CD4-positive, alpha-beta T cell (primary cell): Measurements from ENCODE around the gene ATG10. TPM values are rescaled to one million over a fixed set of nuclear protein-coding genes. Genes with fewer than 3 reads are reported as not detected.
"Not testable (repeated sequence)": the region's sequence is repeated elsewhere in the genome, so short reads cannot be mapped to it uniquely, and the experiment has no call there.

Experiments
- ATAC-seq: fragments of 200-7000 bp; cut with Tn5 transposase; one replicate; pipeline ENCODE4 v1.10.0; 2022; ENCODE audit warnings: mild to moderate bottlenecking; ENCODE audit not compliant: poor library complexity
- CTCF ChIA-PET: fragments of 350-600 bp; sonication (Branson Sonifier 250); formaldehyde crosslinking; loops from one replicate; lab custom pipeline; 2021; ENCODE audit warnings: antibody characterized with exemption, inconsistent platforms; lab: Charles Lee
- POLR2A ChIA-PET: fragments of 350-600 bp; sonication (Branson Sonifier 250); formaldehyde crosslinking; loops from one replicate; lab custom pipeline; 2021; ENCODE audit warnings: antibody characterized with exemption, inconsistent platforms; lab: Charles Lee
- DNase-seq, 14 experiments: peaks; one replicate each; pipeline ENCODE4 v3.0.0-alpha.2; 2013 to 2020; ENCODE audit warnings: mixed read lengths in 2 of 14
- H3K27ac ChIP-seq, 2 donors: one replicate each; pipeline versions ENCODE4 v1.5.1 to v1.7.0; 2013; ENCODE audit warnings: low read length in 2 of 2, low read depth in 1 of 2, mild to moderate bottlenecking in 1 of 2
- H3K27me3 ChIP-seq, 2 experiments: 1 replicate in 1 of 2; 2 replicates in 1 of 2; pipeline versions ENCODE4 v1.6.1 to v1.7.0; 2013; ENCODE audit warnings: low read length in 2 of 2, control low read depth in 1 of 2, mild to moderate bottlenecking in 1 of 2, moderate library complexity in 1 of 2; ENCODE audit not compliant: insufficient read depth in 2 of 2, control insufficient read depth in 1 of 2
- H3K36me3 ChIP-seq: one replicate; pipeline ENCODE4 v1.6.1; 2013; ENCODE audit warnings: low read length, control low read depth; ENCODE audit not compliant: insufficient read depth
- H3K4me1 ChIP-seq: one replicate; pipeline ENCODE4 v1.6.1; 2013; ENCODE audit warnings: low read length, control low read depth; ENCODE audit not compliant: insufficient read depth
- H3K4me3 ChIP-seq: one replicate; pipeline ENCODE4 v1.5.1; 2013; ENCODE audit warnings: mild to moderate bottlenecking, low read length, moderate library complexity
- H3K9me3 ChIP-seq, 2 experiments: 1 replicate in 1 of 2; 2 replicates in 1 of 2; pipeline versions ENCODE4 v1.6.1 to v1.7.0; 2013; ENCODE audit warnings: low read length in 2 of 2, mild to moderate bottlenecking in 2 of 2, control low read depth in 1 of 2, moderate library complexity in 1 of 2; ENCODE audit not compliant: control insufficient read depth in 1 of 2, insufficient read depth in 1 of 2
- H3K27ac Mint-ChIP-seq: one replicate; pipeline ENCODE4 v1.8.0; 2020; ENCODE audit warnings: mixed read lengths
- H3K27me3 Mint-ChIP-seq: one replicate; pipeline ENCODE4 v1.8.0; 2021; ENCODE audit warnings: mixed read lengths
- H3K36me3 Mint-ChIP-seq: one replicate; pipeline ENCODE4 v1.8.0; 2021; ENCODE audit warnings: low read depth, mixed read lengths
- H3K4me1 Mint-ChIP-seq: one replicate; pipeline ENCODE4 v1.8.0; 2021; ENCODE audit warnings: low read depth, mixed read lengths
- H3K4me3 Mint-ChIP-seq: one replicate; pipeline ENCODE4 v1.8.0; 2020; ENCODE audit warnings: mild to moderate bottlenecking, mixed read lengths
- H3K9me3 Mint-ChIP-seq: one replicate; pipeline ENCODE4 v1.8.0; 2020; ENCODE audit warnings: mixed read lengths
- intact Hi-C, 2 experiments: fragments of 100-400 bp; cut with DNase I in 1 of 2; cut with micrococcal nuclease in 1 of 2; formaldehyde crosslinking; loops; one replicate each; pipeline versions ENCODE4 v1.15.1 to v1.9.0; 2023 to 2025; cut with DNase I, micrococcal nuclease
- total RNA-seq, 174 experiments: library from RNA in 2 of 174; stranded (reverse) in 2 of 174; gene quantifications; one replicate each; pipeline ENCODE4 v1.2.3 and lab custom pipeline; 2021 to 2026
- TF ChIP-seq, protein P1 (sequence below): fragments of 200-600 bp; IDR thresholded peaks from one replicate; pipeline ENCODE4 v1.8.0; 2022; ENCODE audit warnings: antibody characterized with exemption, mild to moderate bottlenecking

The ATG10 gene
- total RNA-seq, 2 experiments from 2014 or later: 4.7 to 5.3 TPM

GRCh38 chr5:82058710-82059109, 86.9 kb downstream of the ATG10 start:
- intact Hi-C loops: no loop called here
- H3K27ac Mint-ChIP-seq: no peak overlapping the region
- ATAC-seq (no peak), DNase-seq (no peak)
- H3K4me3 ChIP-seq: no peak overlapping the region
- no peaks in the 10 kb centered on the region for H3K4me1 ChIP-seq
- no peak overlapping the region for H3K4me3 Mint-ChIP-seq
- ChIA-PET CTCF (no interaction called here), POLR2A (no interaction called here)
- no peak overlapping the region for H3K27ac ChIP-seq
- TF ChIP-seq, protein P1, sequence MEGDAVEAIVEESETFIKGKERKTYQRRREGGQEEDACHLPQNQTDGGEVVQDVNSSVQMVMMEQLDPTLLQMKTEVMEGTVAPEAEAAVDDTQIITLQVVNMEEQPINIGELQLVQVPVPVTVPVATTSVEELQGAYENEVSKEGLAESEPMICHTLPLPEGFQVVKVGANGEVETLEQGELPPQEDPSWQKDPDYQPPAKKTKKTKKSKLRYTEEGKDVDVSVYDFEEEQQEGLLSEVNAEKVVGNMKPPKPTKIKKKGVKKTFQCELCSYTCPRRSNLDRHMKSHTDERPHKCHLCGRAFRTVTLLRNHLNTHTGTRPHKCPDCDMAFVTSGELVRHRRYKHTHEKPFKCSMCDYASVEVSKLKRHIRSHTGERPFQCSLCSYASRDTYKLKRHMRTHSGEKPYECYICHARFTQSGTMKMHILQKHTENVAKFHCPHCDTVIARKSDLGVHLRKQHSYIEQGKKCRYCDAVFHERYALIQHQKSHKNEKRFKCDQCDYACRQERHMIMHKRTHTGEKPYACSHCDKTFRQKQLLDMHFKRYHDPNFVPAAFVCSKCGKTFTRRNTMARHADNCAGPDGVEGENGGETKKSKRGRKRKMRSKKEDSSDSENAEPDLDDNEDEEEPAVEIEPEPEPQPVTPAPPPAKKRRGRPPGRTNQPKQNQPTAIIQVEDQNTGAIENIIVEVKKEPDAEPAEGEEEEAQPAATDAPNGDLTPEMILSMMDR: no peak
- no peaks in the 10 kb centered on the region for H3K36me3 Mint-ChIP-seq
- H3K4me1 Mint-ChIP-seq: peaks cover 6% of the 10 kb centered on the region
- no peaks in the 10 kb centered on the region for H3K9me3 Mint-ChIP-seq
- no peaks in the 10 kb centered on the region for H3K27me3 Mint-ChIP-seq
- no peaks in the 10 kb centered on the region for H3K36me3 ChIP-seq
- H3K9me3 ChIP-seq: no peaks in the 10 kb centered on the region
- no peaks in the 10 kb centered on the region for H3K27me3 ChIP-seq

GRCh38 chr5:82066791-82067190, 95.0 kb downstream of the ATG10 start:
- H3K4me1 ChIP-seq: no peaks in the 10 kb centered on the region
- Mint-ChIP-seq H3K27me3 (no peaks in the 10 kb centered on the region), H3K9me3 (no peaks in the 10 kb centered on the region), H3K27ac (no peak overlapping the region), H3K4me1 (peaks cover 14% of the 10 kb centered on the region), H3K36me3 (no peaks in the 10 kb centered on the region), H3K4me3 (no peak overlapping the region)
- POLR2A ChIA-PET: no interaction called here
- no peak overlapping the region for H3K4me3 ChIP-seq
- no peak overlapping the region for H3K27ac ChIP-seq
- H3K9me3 ChIP-seq: no peaks in the 10 kb centered on the region
- DNase-seq (no peak), ATAC-seq (no peak)
- TF ChIP-seq, protein P1: no peak
- intact Hi-C loops: no loop called here
- no peaks in the 10 kb centered on the region for H3K27me3 ChIP-seq
- H3K36me3 ChIP-seq: no peaks in the 10 kb centered on the region
- CTCF ChIA-PET: no interaction called here

DNA sequence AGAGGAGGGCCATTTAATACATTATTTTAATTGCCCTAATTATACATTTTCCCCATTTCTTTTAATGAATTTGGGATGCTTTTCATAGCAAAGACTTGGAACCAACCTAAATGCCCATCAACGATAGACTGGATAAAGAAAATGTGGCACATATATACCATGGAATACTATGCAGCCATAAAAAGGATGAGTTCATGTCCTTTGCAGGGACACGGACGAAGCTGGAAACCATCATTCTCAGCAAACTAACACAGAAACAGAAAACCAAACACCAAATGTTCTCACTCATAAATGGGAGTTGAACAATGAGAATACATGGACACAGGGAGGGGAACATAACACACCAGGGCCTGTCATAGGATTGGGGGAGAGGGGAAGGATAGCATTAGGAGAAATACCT, 96.2 kb downstream of the ATG10 start:
- H3K27me3 Mint-ChIP-seq, H3K9me3 ChIP-seq, H3K27ac ChIP-seq, H3K9me3 Mint-ChIP-seq, H3K4me1 ChIP-seq, H3K27me3 ChIP-seq, H3K4me3 ChIP-seq, CTCF ChIA-PET, POLR2A ChIA-PET, H3K36me3 ChIP-seq, H3K36me3 Mint-ChIP-seq, intact Hi-C loops, DNase-seq, ATAC-seq: not testable (repeated sequence)
- H3K27ac Mint-ChIP-seq: peak overlapping the region; percentile 18
- H3K4me3 Mint-ChIP-seq: peak overlapping the region; percentile 71
- H3K4me1 Mint-ChIP-seq: peaks cover 14% of the 10 kb centered on the region

DNA sequence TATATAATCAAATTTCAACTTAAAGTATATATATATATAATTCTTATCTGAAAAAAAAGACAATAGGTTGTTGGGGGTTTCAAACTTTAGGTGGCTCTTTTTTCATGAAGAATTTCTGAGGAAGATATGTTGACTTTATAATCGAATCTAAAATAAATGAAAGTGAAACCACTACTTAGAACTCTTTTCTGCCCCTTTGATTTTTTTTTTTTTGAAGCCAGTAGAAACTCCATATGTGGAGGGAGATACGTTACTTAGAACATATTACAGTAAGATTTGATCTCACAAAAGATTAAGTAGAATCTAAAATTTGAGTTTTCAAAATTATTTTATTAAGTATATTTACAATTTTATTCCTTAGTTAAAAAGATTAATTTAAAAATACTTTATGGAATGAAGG, 96.9 kb downstream of the ATG10 start:
- Histone ChIP-seq H3K9me3 (no peaks in the 10 kb centered on the region), H3K4me3 (peak overlapping the region; percentile 39), H3K27me3 (no peaks in the 10 kb centered on the region), H3K36me3 (no peaks in the 10 kb centered on the region), H3K4me1 (no peaks in the 10 kb centered on the region), H3K27ac (no peak overlapping the region)
- ChIA-PET POLR2A (no interaction called here), CTCF (no interaction called here)
- Mint-ChIP-seq H3K36me3 (no peaks in the 10 kb centered on the region), H3K27ac (peak overlapping the region; percentile 18), H3K4me3 (peak overlapping the region; percentile 68), H3K27me3 (no peaks in the 10 kb centered on the region), H3K9me3 (no peaks in the 10 kb centered on the region), H3K4me1 (peaks cover 14% of the 10 kb centered on the region)
- intact Hi-C loops: no loop called here
- TF ChIP-seq, protein P1: no peak
- peak; percentile 55 for ATAC-seq
- peak in 3 of 14 experiments; percentile 18 to 42 (median 24) for DNase-seq
